T-cell (primary cell): ENCODE data around the gene NUFIP2. TPM values are rescaled to one million over a fixed set of nuclear protein-coding genes. Genes with fewer than 3 reads are reported as not detected.

Experiments
- ATAC-seq, 4 experiments: fragments of 200-7000 bp in 3 of 4; fragments of 150-1000 bp in 1 of 4; cut with Tn5 transposase; replicated peaks in 1 of 4; 1 replicate in 3 of 4; 2 replicates in 1 of 4; pipeline ENCODE4 v1.10.0; 2021; ENCODE audit warnings: moderate library complexity in 3 of 4, mild to moderate bottlenecking in 2 of 4, moderate number of reproducible peaks in 1 of 4
- CTCF ChIA-PET, 2 donors: fragments of 300-600 bp; sonication (Branson Sonifier 250); formaldehyde crosslinking; loops; one replicate each; lab custom pipeline; 2022; ENCODE audit warnings: antibody characterized with exemption in 2 of 2; lab: Charles Lee
- POLR2A ChIA-PET, 2 donors: fragments of 300-600 bp; sonication (Branson Sonifier 250); formaldehyde crosslinking; loops; one replicate each; lab custom pipeline; 2022; ENCODE audit warnings: antibody characterized with exemption in 2 of 2; lab: Charles Lee
- DNase-seq, 35 experiments: peaks; one replicate each; pipeline versions ENCODE4 v3.0.0 to v3.0.0-alpha.2; 2013 to 2023
- H3K27ac ChIP-seq: one replicate; pipeline ENCODE4 v1.5.1; 2013; ENCODE audit warnings: low read length
- H3K27me3 ChIP-seq, 2 experiments: replicated peaks in 1 of 2; 1 replicate in 1 of 2; 2 replicates in 1 of 2; pipeline versions ENCODE4 v1.6.1 to v1.7.0; 2013; ENCODE audit warnings: low read length in 1 of 2, mixed read lengths in 1 of 2; ENCODE audit not compliant: control insufficient read depth in 2 of 2, insufficient read depth in 2 of 2; ENCODE audit errors: extremely low read depth in 1 of 2
- H3K36me3 ChIP-seq, 2 donors: 1 replicate in 1 of 2; 2 replicates in 1 of 2; pipeline versions ENCODE4 v1.6.1 to v1.7.0; 2013; ENCODE audit warnings: low read length in 1 of 2; ENCODE audit not compliant: control insufficient read depth in 2 of 2, insufficient read depth in 1 of 2; ENCODE audit errors: extremely low read depth in 1 of 2
- H3K4me1 ChIP-seq, 2 experiments: 1 replicate in 1 of 2; 2 replicates in 1 of 2; pipeline versions ENCODE4 v1.6.1 to v1.7.0; 2013; ENCODE audit warnings: low read length in 2 of 2, mixed read lengths in 1 of 2; ENCODE audit not compliant: insufficient read depth in 2 of 2, control insufficient read depth in 1 of 2; ENCODE audit errors: extremely low read depth in 1 of 2
- H3K4me3 ChIP-seq, 2 donors: 1 replicate in 1 of 2; 2 replicates in 1 of 2; pipeline versions ENCODE4 v1.5.1 to v1.7.0; 2013; ENCODE audit warnings: mild to moderate bottlenecking in 2 of 2, low read length in 1 of 2, moderate library complexity in 1 of 2; ENCODE audit not compliant: control insufficient read depth in 1 of 2; ENCODE audit errors: extremely low read depth in 1 of 2
- H3K9me3 ChIP-seq: 2 replicates; pipeline ENCODE4 v1.7.0; 2013
- H3K27ac Mint-ChIP-seq, 2 donors: one replicate each; pipeline ENCODE4 v1.8.0; 2020 to 2021; ENCODE audit warnings: mild to moderate bottlenecking in 2 of 2, mixed read lengths in 2 of 2
- H3K27me3 Mint-ChIP-seq, 2 donors: one replicate each; pipeline ENCODE4 v1.8.0; 2021 to 2022; ENCODE audit warnings: mixed read lengths in 2 of 2
- H3K36me3 Mint-ChIP-seq: one replicate; pipeline ENCODE4 v1.8.0; 2021; ENCODE audit warnings: mixed read lengths
- H3K4me1 Mint-ChIP-seq, 3 donors: one replicate each; pipeline ENCODE4 v1.8.0; 2020 to 2022; ENCODE audit warnings: mixed read lengths in 3 of 3, mild to moderate bottlenecking in 1 of 3
- H3K4me3 Mint-ChIP-seq, 3 donors: one replicate each; pipeline ENCODE4 v1.8.0; 2020 to 2022; ENCODE audit warnings: mild to moderate bottlenecking in 3 of 3, mixed read lengths in 3 of 3, moderate library complexity in 3 of 3
- H3K9me3 Mint-ChIP-seq, 3 donors: one replicate each; pipeline ENCODE4 v1.8.0; 2020 to 2022; ENCODE audit warnings: mixed read lengths in 3 of 3
- WGBS: methylation state at CpG from one replicate; pipeline ENCODE4 v1.1.5; 2013; ENCODE audit warnings: missing lambda C conversion rate; ENCODE audit not compliant: insufficient coverage; 5-methylcytosine and 5-hydroxymethylcytosine counted together
- total RNA-seq, 35 experiments: library from RNA in 6 of 35; stranded (reverse) in 6 of 35; fragments of 120-200 nt in 1 of 35; gene quantifications; one replicate each; pipeline versions ENCODE4 v1.2.1 to v1.2.4 and lab custom pipeline; 2013 to 2026

Gene NUFIP2
- total RNA-seq, 5 donors from 2014 or later (not counting 1 experiment from before 2014, with no cell fraction given), result 60.7 to 76.2 (median 66.4) TPM

- Mint-ChIP-seq H3K9me3 (no peaks in the 10 kb centered on the region), H3K4me3 (no peak overlapping the region), H3K27ac (no peak overlapping the region), H3K27me3 (no peaks in the 10 kb centered on the region), H3K4me1 (no peaks in the 10 kb centered on the region), H3K36me3 (no peaks in the 10 kb centered on the region)
- ATAC-seq (no peak), DNase-seq (no peak)
- 90% methylated on average over 3 of the region's 5 CpGs for WGBS
- Histone ChIP-seq H3K4me3 (no peak overlapping the region), H3K4me1 (no peaks in the 10 kb centered on the region), H3K27ac (no peak overlapping the region), H3K27me3 (peaks cover 0 to 14% of the 10 kb centered on the region in 2 experiments), H3K9me3 (no peaks in the 10 kb centered on the region), H3K36me3 (no peaks in the 10 kb centered on the region)
- POLR2A ChIA-PET, result interaction anchor here in 1 of 2 donors (0.6 kb wide), 1 partner anchor 94 kb away, joined by 3 read pairs; no protein-coding TSS in a partner anchor
- CTCF ChIA-PET, result interaction anchor here (0.5 to 0.6 kb wide), 3 partner anchors 20 to 566 kb away, joined by 3 to 5 read pairs (median 4); no protein-coding TSS in a partner anchor
These were observed 81.2 kb downstream of the NUFIP2 start for GRCh38 chr17:29212681-29213121.

- DNase-seq (no peak), ATAC-seq (no peak)
- Histone ChIP-seq H3K27ac (no peak overlapping the region), H3K27me3 (peaks cover 0 to 14% of the 10 kb centered on the region in 2 experiments), H3K9me3 (no peaks in the 10 kb centered on the region), H3K36me3 (no peaks in the 10 kb centered on the region), H3K4me1 (no peaks in the 10 kb centered on the region), H3K4me3 (no peak overlapping the region)
- Mint-ChIP-seq H3K27me3 (no peaks in the 10 kb centered on the region), H3K9me3 (no peaks in the 10 kb centered on the region), H3K4me3 (no peak overlapping the region), H3K27ac (no peak overlapping the region), H3K36me3 (no peaks in the 10 kb centered on the region), H3K4me1 (no peaks in the 10 kb centered on the region)
- WGBS, result no CpG with 5 or more reads among the region's 1 CpG
- POLR2A ChIA-PET, result interaction anchor here in 1 of 2 donors (0.6 kb wide), 1 partner anchor 93 kb away, joined by 3 read pairs; no protein-coding TSS in a partner anchor
- CTCF ChIA-PET, result no interaction called here
These were observed 81.8 kb downstream of the NUFIP2 start for GRCh38 chr17:29212094-29212631.

GRCh38 chr17:29210879-29211278 lies 83.1 kb downstream of the NUFIP2 start:
- Mint-ChIP-seq H3K9me3 (no peaks in the 10 kb centered on the region), H3K27me3 (no peaks in the 10 kb centered on the region), H3K4me3 (no peak overlapping the region), H3K4me1 (no peaks in the 10 kb centered on the region), H3K36me3 (no peaks in the 10 kb centered on the region), H3K27ac (no peak overlapping the region)
- Histone ChIP-seq H3K36me3 (no peaks in the 10 kb centered on the region), H3K27me3 (peaks cover 0 to 14% of the 10 kb centered on the region in 2 experiments), H3K4me1 (no peaks in the 10 kb centered on the region), H3K9me3 (no peaks in the 10 kb centered on the region), H3K27ac (no peak overlapping the region), H3K4me3 (no peak overlapping the region)
- no peak for ATAC-seq
- ChIA-PET CTCF (interaction anchor here in 1 of 2 donors (0.6 kb wide), 1 partner anchor 169 kb away, joined by 4 read pairs; no protein-coding TSS in a partner anchor), POLR2A (no interaction called here)
- no CpG with 5 or more reads among the region's 2 CpGs for WGBS
- DNase-seq, result no peak

- H3K4me3 Mint-ChIP-seq, result no peak overlapping the region
- Histone ChIP-seq H3K9me3 (no peaks in the 10 kb centered on the region), H3K27me3 (peaks cover 0 to 13% of the 10 kb centered on the region in 2 experiments), H3K4me1 (no peaks in the 10 kb centered on the region), H3K27ac (no peak overlapping the region), H3K36me3 (no peaks in the 10 kb centered on the region), H3K4me3 (no peak overlapping the region)
- H3K9me3 Mint-ChIP-seq, result no peaks in the 10 kb centered on the region
- CTCF ChIA-PET, result no interaction called here
- no peaks in the 10 kb centered on the region for H3K4me1 Mint-ChIP-seq
- peaks cover 4 to 9% of the 10 kb centered on the region in 2 donors for H3K27me3 Mint-ChIP-seq
- no peak for DNase-seq
- no peak for ATAC-seq
- no peak overlapping the region for H3K27ac Mint-ChIP-seq
- POLR2A ChIA-PET, result no interaction called here
- 88% methylated on average over 4 of the region's 5 CpGs for WGBS
- no peaks in the 10 kb centered on the region for H3K36me3 Mint-ChIP-seq
These were observed 84.9 kb downstream of the NUFIP2 start for GRCh38 chr17:29209073-29209472.

GRCh38 chr17:29207975-29208374 lies 86.0 kb downstream of the NUFIP2 start:
- H3K4me3 Mint-ChIP-seq, result no peak overlapping the region
- no peak for DNase-seq
- POLR2A ChIA-PET, result interaction anchor here (0.5 to 0.6 kb wide), 2 partner anchors 71 to 1137 kb away, joined by 4 read pairs; no protein-coding TSS in a partner anchor
- H3K27ac Mint-ChIP-seq, result no peak overlapping the region
- no peaks in the 10 kb centered on the region for H3K9me3 Mint-ChIP-seq
- Histone ChIP-seq H3K27me3 (peaks cover 0 to 13% of the 10 kb centered on the region in 2 experiments), H3K9me3 (no peaks in the 10 kb centered on the region), H3K4me3 (no peak overlapping the region), H3K27ac (no peak overlapping the region), H3K36me3 (no peaks in the 10 kb centered on the region), H3K4me1 (no peaks in the 10 kb centered on the region)
- WGBS, result no CpG with 5 or more reads among the region's 2 CpGs
- no peaks in the 10 kb centered on the region for H3K4me1 Mint-ChIP-seq
- H3K36me3 Mint-ChIP-seq, result no peaks in the 10 kb centered on the region
- ATAC-seq, result no peak
- CTCF ChIA-PET, result interaction anchor here in 1 of 2 donors (0.7 kb wide), 1 partner anchor 8 kb away, joined by 3 read pairs; no protein-coding TSS in a partner anchor
- peaks cover 4 to 11% of the 10 kb centered on the region in 2 donors for H3K27me3 Mint-ChIP-seq
